ENCODE data around the gene PNLIP. TPM values are rescaled to one million over a fixed set of nuclear protein-coding genes. Genes with fewer than 3 reads are reported as not detected.

The PNLIP gene
- total RNA-seq, 1 donor, result not detected

- no peak overlapping the region for H2AFZ ChIP-seq (ENCODE audit: low read length)
- no peaks in the 10 kb centered on the region for H3K79me2 ChIP-seq (ENCODE audit: insufficient read depth, low read length)
- H3K27me3 ChIP-seq (ENCODE audit: insufficient read depth, low read length), result no peaks in the 10 kb centered on the region
- H3K4me3 ChIP-seq (ENCODE audit: insufficient read depth, low read length), result no peak overlapping the region
- DNase-seq (ENCODE audit: insufficient read length, low spot score, missing footprints), result no peak
- TF ChIP-seq CTCF (IDR thresholded peaks at IDR 0.05; ENCODE audit: extremely low read depth, low read depth, low read length), result no peak
- H3K36me3 ChIP-seq (ENCODE audit: insufficient read depth, low read length), result no peaks in the 10 kb centered on the region
- no peaks in the 10 kb centered on the region for H3K9me3 ChIP-seq (ENCODE audit: low read depth, low read length)
- H3K4me1 ChIP-seq (ENCODE audit: insufficient read depth, low read length), result no peaks in the 10 kb centered on the region
- no peaks in the 10 kb centered on the region for H4K20me1 ChIP-seq (ENCODE audit: insufficient read depth, low read length)
- no peak overlapping the region for H3K4me2 ChIP-seq (ENCODE audit: insufficient read depth, low read length)
- no peak overlapping the region for H3K27ac ChIP-seq (ENCODE audit: low read depth, low read length)
Observed at GRCh38 chr10:116542007-116542677, 3.6 kb upstream of the PNLIP start.

DNA sequence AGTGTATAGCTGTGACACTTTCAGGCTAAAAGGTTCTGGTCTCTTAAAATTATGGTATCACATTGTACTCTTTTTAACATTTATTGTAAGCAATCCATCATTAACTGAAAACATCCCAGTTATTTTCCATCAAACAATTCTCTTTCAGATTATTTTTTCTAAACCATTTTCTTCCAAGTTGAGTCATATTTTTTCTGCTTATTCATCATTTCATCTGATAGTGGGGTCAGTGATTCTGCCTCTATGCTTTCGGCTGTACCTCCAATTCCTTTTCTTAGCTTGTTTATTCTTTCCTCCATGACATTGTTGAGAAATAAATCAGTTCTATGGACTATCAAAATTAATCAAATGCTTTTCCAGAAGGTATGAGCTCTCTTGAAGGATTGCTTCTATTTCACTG lies 609 bp upstream of the PNLIP start:
- no peaks in the 10 kb centered on the region for H4K20me1 ChIP-seq (ENCODE audit: insufficient read depth, low read length)
- TF ChIP-seq CTCF (IDR thresholded peaks at IDR 0.05; ENCODE audit: extremely low read depth, low read depth, low read length), result no peak
- H3K4me1 ChIP-seq (ENCODE audit: insufficient read depth, low read length), result no peaks in the 10 kb centered on the region
- H3K4me3 ChIP-seq (ENCODE audit: insufficient read depth, low read length), result no peak overlapping the region
- H2AFZ ChIP-seq (ENCODE audit: low read length), result no peak overlapping the region
- DNase-seq (ENCODE audit: insufficient read length, low spot score, missing footprints), result peak; percentile 19
- H3K27me3 ChIP-seq (ENCODE audit: insufficient read depth, low read length), result no peaks in the 10 kb centered on the region
- no peak overlapping the region for H3K27ac ChIP-seq (ENCODE audit: low read depth, low read length)
- no peak overlapping the region for H3K4me2 ChIP-seq (ENCODE audit: insufficient read depth, low read length)
- no peaks in the 10 kb centered on the region for H3K79me2 ChIP-seq (ENCODE audit: insufficient read depth, low read length)
- no peaks in the 10 kb centered on the region for H3K36me3 ChIP-seq (ENCODE audit: insufficient read depth, low read length)
- H3K9me3 ChIP-seq (ENCODE audit: low read depth, low read length), result no peaks in the 10 kb centered on the region

- no peak for TF ChIP-seq CTCF (IDR thresholded peaks at IDR 0.05; ENCODE audit: extremely low read depth, low read depth, low read length)
Observed at GRCh38 chr10:116548301-116548700, 2.6 kb downstream of the PNLIP start.

GRCh38 chr10:116553378-116553980 lies 7.7 kb downstream of the PNLIP start:
- no peak for DNase-seq (ENCODE audit: insufficient read length, low spot score, missing footprints)
- H4K20me1 ChIP-seq (ENCODE audit: insufficient read depth, low read length), result no peaks in the 10 kb centered on the region
- H3K27me3 ChIP-seq (ENCODE audit: insufficient read depth, low read length), result no peaks in the 10 kb centered on the region
- no peak overlapping the region for H3K27ac ChIP-seq (ENCODE audit: low read depth, low read length)
- no peaks in the 10 kb centered on the region for H3K4me1 ChIP-seq (ENCODE audit: insufficient read depth, low read length)
- H3K36me3 ChIP-seq (ENCODE audit: insufficient read depth, low read length), result no peaks in the 10 kb centered on the region
- H3K4me2 ChIP-seq (ENCODE audit: insufficient read depth, low read length), result no peak overlapping the region
- H3K9me3 ChIP-seq (ENCODE audit: low read depth, low read length), result peaks cover 2% of the 10 kb centered on the region
- no peak overlapping the region for H3K4me3 ChIP-seq (ENCODE audit: insufficient read depth, low read length)
- TF ChIP-seq CTCF (IDR thresholded peaks at IDR 0.05; ENCODE audit: extremely low read depth, low read depth, low read length), result no peak
- no peak overlapping the region for H2AFZ ChIP-seq (ENCODE audit: low read length)
- no peaks in the 10 kb centered on the region for H3K79me2 ChIP-seq (ENCODE audit: insufficient read depth, low read length)

More at GRCh38 chr10:116548301-116548700, 2.6 kb downstream of the PNLIP start:
- Histone ChIP-seq H2AFZ (ENCODE audit: low read length) (no peak overlapping the region), H4K20me1 (ENCODE audit: insufficient read depth, low read length) (no peaks in the 10 kb centered on the region), H3K27me3 (ENCODE audit: insufficient read depth, low read length) (no peaks in the 10 kb centered on the region), H3K79me2 (ENCODE audit: insufficient read depth, low read length) (no peaks in the 10 kb centered on the region), H3K9me3 (ENCODE audit: low read depth, low read length) (no peaks in the 10 kb centered on the region), H3K4me1 (ENCODE audit: insufficient read depth, low read length) (no peaks in the 10 kb centered on the region), H3K4me2 (ENCODE audit: insufficient read depth, low read length) (no peak overlapping the region), H3K4me3 (ENCODE audit: insufficient read depth, low read length) (no peak overlapping the region), H3K36me3 (ENCODE audit: insufficient read depth, low read length) (no peaks in the 10 kb centered on the region), H3K27ac (ENCODE audit: low read depth, low read length) (no peak overlapping the region)
- no peak for DNase-seq (ENCODE audit: insufficient read length, low spot score, missing footprints)

Measured in osteoblast (primary cell).